HG03378 (cell line): Measurements from ENCODE around the gene PRRC2A.
"Not testable (repeated sequence)": the region's sequence is repeated elsewhere in the genome, so short reads cannot be mapped to it uniquely, and the experiment has no call there.

Experiments used
- ATAC-seq: cut with Tn5 transposase; IDR thresholded peaks from one replicate; pipeline ENCODE4 v1.9.1; 2021; ENCODE audit warnings: mild to moderate bottlenecking, moderate library complexity; ENCODE audit not compliant: unreplicated experiment

PRRC2A gene

DNA sequence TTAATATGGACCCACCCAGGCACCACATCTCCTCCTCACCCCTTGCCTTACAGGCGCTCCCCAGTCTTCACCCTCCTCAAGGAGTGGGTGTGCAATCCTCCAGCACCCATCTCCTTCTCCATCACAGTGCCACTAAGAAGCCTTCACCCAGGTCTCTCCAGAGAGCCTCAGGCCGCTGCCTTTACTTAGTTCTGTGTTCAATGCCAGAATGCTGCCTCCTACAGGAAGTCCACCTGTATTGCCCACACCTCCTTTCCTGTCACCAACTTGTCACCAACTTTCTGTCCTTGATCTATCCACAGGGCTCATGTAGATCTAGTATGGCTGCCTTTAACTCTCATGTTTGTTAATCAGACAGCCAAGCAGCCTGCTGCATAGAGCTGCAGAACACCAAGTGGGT is 35.0 kb upstream of the PRRC2A start:
- ATAC-seq: no peak

- no peak for ATAC-seq
These were observed 34.5 kb upstream of the PRRC2A start, which contains the start of gene LST1 for GRCh38 chr6:31586008-31586407. Gene LST1, plus strand, starts transcription at chr6:31586277. Its CDS starts 1,023 bp downstream, at chr6:31587300.

DNA sequence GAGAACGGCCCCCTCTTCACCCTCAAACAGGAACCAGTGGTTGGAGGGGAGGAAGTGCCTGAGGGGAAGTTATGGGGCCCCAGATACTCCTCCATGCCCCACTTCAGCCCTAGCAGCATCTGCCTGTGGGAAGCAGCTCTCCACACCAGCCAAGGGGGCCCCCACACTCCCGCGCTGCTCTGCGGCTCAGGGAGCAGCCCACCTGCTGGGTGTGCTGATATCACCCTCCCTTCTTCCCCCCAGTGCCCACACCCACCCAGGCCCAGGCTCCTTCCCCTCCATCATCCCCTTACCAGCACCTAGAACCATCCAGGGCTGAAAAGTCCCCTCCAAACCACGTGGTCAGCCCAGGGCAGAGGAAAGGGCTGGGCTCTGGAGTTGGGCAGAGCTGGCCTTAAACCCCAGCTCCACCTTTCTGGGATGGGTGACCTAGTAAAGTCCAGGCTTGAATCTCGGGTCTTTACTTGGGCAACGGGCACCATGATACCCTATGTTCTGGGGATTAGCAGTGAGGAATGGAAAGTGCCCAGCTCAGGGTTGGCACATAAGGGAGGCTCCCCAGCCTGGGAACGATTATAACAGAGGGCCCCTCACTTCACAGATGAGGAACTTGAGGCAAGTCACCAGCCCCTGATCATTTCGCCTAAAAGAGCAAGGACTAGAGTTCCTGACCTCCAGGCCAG is 33.8 kb upstream of the PRRC2A start:
- ATAC-seq: no peak

DNA sequence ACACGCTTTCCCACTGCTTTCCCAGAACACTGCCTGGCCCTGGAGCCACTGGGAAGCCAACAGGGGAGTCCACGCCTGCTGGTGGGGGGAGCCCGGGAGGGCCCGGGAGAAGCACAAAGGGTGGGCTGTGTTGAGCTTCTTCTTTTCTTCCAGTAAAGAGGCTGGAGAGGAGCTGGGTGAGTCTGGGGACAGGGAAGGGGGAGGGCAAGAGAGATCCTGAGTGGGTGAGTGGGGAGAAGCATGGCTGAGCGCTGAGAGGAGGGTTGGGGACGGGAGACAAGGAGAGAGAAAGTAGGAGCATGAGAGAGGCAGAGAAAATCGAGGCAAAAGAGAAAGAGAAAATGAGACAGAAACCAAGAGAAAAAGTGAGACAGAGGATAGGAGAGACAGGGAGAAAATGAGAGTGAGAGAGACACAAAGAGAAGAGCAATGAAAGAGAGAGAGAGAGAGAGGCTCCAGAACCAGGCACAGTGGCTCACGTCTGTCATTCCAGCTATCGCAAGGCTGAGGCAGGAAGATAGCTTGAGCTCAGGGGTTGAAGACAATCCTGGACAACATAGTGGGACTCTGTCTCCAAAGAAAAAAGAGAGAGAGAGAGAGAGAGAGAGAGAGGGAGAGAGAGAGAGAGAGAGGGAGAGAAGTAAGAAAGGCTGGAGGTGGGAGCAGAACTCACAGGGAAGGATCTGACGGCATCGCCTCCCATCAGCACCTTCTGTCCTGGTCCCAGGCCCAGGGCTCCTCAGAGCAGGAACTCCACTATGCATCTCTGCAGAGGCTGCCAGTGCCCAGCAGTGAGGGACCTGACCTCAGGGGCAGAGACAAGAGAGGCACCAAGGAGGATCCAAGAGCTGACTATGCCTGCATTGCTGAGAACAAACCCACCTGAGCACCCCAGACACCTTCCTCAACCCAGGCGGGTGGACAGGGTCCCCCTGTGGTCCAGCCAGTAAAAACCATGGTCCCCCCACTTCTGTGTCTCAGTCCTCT is 32.4 kb upstream of the PRRC2A start:
- ATAC-seq: no peak

GRCh38 chr6:31588871-31589650 is 31.5 kb upstream of the PRRC2A start:
- ATAC-seq: no peak

DNA sequence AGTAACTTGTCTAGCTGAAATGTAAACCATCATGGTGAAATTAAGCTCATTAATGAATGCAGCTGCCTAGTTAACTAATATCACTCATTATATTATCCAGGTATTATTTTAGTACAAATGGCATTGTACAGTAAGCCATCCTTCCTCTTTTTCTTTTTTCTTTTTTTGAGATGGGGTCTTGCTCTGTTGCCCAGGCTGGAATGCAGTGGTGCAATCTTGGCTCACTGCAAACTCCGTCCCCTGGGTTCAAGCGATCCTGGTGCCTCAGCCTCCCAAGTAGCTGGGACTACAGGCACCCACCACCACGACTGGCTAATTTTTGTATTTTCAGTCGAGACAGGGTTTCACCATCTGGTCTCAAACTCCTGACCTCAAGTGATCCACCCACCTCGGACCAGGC is 29.8 kb upstream of the PRRC2A start:
- not testable (repeated sequence) for ATAC-seq

- no peak for ATAC-seq
These were observed 28.1 kb upstream of the PRRC2A start for GRCh38 chr6:31592396-31592771.

DNA sequence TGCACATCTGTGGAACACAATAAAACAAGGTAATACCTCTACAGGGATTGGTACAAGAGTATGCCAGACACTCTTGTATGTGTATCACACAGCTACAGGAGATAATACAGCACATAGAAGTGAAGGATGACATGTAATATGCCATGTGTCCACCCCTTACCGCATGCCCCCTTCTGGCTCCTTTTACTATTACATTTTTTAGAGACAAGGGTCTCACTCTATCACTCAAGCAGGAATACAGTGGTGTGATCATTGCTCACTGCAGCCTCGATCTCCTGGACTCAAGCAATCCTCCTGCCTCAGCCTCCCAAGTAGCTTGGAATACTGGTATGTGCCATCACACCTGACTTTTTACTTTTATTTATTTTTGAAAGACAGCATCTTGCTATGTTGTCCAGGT is 23.5 kb upstream of the PRRC2A start:
- ATAC-seq: peak; percentile 42

DNA sequence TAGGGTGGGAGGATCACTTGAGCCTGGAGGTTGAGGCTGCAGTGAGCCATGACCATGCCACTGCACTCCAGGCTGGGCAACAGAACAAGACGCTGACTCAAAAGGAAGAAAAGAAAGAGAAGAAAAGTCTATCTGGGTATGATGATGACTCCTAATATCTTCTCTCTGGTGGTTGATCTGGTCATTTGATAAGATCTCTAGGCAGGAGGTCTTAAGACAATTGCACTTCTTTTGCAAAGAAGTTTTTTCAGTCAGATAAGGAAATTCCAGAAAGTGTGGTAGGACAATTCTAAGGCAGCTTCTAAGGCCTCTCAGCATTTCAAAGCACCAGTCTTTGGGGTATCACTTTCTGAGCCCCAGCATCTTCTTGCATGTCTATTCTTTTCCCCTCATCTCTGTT is 13.2 kb upstream of the PRRC2A start:
- ATAC-seq: no peak

GRCh38 chr6:31609519-31610406 is 10.8 kb upstream of the PRRC2A start:
- ATAC-seq: no peak

GRCh38 chr6:31610968-31611367 is 9.5 kb upstream of the PRRC2A start:
- no peak for ATAC-seq

GRCh38 chr6:31614075-31614619 is 6.4 kb upstream of the PRRC2A start:
- no peak for ATAC-seq

- no peak for ATAC-seq
These were observed 5.6 kb upstream of the PRRC2A start, which contains the start of gene AIF1 for GRCh38 chr6:31614684-31615578. Gene AIF1, plus strand, starts transcription at chr6:31615234. Its CDS starts 96 bp downstream, at chr6:31615330.

- ATAC-seq: no peak
These were observed 4.8 kb upstream of the PRRC2A start for GRCh38 chr6:31615748-31616147.

DNA sequence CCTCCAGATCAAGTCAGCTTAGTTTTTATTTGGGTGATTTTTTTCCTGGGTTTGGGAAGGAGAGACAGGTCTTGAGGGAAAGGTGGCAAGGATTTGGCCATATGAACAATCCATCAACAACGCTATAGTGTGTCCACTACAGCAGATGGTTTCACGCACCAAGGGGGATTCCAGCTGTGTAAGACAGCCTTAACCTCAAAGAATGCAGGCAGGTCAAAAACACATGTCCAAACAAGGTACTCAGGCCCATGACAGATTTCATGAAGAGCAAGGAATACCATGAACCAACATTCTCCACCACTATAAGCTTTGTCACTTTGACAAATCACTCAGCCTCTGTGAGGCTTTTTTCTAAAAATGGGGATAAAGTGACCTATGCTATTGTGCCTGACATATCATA is 3.5 kb upstream of the PRRC2A start:
- no peak for ATAC-seq

DNA sequence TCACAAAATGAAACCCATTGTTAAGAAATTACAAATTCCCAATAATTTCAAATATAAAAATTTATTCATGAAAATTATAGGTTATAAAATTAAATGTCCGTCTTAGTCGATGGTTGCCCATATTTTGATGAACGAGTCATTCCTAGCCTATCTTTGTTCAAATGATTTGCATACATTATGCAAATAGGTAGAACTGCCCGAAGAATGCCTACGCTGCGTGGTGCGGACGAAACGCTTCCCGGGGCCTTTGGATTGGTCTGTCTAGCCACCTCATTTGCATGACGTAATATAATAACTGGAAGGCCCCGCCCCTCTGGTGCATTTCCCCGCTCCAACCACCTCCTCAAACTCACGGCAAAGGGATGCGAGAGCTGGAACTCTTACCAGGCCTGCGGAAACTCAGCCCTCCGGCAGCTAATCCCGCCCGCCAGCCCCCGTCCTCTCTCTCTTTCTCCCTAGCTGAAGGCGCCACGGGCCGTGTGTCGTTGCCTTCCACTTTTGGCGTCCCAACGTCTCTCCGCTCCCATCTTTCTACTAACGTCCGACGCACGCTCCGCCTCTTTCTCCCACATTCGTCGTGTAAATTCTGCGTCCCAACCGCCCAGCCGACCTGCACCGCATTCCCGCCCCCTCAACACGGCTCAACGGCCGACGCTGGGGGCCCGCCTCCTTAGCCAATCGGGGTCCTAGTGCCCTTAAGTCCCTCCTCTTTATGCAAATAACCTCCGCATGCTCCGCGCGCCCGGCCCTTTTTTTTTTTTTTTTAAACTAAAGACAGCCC is 520 bp upstream of the PRRC2A start:
- peak; percentile 55 for ATAC-seq

DNA sequence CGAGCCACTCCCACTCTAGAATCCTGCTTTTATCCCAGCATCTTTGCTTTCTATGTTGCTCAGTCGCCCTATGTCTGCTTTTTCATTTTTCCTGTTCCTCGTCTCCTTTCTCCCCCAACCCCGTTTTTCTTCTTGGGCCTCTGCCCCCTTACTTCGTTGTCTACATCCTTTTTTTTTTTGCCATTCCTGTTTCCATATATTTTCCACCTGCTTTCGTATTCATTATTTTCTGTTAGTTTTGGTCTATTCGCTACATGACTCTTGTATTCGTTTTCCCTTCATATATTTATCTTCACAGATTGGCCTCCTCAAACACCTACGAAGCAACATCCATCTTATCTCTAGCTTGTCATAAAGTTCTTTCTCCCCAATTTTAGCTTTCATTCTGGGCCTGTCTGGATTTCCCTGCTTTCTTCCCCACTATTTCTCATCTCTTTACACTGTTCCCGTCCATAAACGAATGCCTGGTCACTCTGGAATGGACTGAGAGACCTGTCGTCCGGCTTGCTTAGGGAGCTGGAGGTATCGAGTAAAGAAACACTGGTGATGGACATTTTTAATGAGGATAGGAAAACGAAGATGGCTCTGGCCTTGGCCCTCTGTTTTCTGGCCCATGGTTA is 915 bp downstream of the PRRC2A start:
- ATAC-seq: no peak

DNA sequence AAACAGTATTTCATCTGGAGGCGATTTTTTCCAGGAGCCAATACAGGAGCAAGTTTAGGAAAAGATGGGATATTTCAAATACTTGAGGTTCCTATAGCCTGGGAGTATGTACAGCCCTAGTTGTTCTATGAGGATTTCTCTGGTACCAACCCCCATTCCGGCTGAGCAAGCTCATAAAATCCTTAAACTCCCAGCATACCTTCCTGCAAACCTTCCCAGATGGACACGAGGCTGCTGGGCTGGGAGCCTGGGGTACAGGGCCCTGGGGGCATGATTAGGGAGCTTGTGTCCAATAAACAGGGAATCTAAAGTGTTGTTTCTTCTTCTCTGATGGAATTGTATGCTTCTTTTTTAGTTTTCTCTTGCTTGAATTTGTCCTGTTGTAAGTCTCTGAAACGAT is 1.5 kb downstream of the PRRC2A start:
- no peak for ATAC-seq
